ENCODE data around the gene LRP1B. TPM values are rescaled to one million over a fixed set of nuclear protein-coding genes. Genes with fewer than 3 reads are reported as not detected.

Gene LRP1B
- total and polyA plus RNA-seq, 8 donors, result 0.03 to 1.6 (median 0.84) TPM

DNA sequence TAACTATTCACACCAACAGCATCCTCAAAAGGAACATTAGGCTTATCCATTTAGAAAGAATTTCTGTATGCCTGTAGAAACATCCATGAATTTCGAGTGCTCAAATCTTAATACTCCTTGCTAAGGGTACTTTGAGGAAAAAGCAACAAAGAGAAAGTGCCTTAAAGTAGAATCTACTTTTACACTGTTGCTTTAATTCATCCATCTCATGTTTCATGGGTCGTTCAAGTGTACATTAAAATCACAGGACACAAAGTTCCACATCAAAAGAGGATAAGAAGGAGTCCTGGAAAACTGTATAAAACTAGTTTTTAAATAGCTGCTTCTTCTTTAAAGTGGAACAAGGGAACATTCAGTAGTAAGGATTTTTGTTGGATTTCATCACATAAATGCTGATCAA lies 54.5 kb downstream of the LRP1B start:
- H3K4me3 ChIP-seq, result no peak overlapping the region
- H3K36me3 ChIP-seq, result no peaks in the 10 kb centered on the region
- no peaks in the 10 kb centered on the region for H3K27me3 ChIP-seq
- no peaks in the 10 kb centered on the region for H3K9me3 ChIP-seq
- H3K4me1 ChIP-seq, result no peaks in the 10 kb centered on the region
- ATAC-seq (no peak), DNase-seq (no peak)
- H3K27ac ChIP-seq, result no peak overlapping the region
- TF ChIP-seq, protein P1, sequence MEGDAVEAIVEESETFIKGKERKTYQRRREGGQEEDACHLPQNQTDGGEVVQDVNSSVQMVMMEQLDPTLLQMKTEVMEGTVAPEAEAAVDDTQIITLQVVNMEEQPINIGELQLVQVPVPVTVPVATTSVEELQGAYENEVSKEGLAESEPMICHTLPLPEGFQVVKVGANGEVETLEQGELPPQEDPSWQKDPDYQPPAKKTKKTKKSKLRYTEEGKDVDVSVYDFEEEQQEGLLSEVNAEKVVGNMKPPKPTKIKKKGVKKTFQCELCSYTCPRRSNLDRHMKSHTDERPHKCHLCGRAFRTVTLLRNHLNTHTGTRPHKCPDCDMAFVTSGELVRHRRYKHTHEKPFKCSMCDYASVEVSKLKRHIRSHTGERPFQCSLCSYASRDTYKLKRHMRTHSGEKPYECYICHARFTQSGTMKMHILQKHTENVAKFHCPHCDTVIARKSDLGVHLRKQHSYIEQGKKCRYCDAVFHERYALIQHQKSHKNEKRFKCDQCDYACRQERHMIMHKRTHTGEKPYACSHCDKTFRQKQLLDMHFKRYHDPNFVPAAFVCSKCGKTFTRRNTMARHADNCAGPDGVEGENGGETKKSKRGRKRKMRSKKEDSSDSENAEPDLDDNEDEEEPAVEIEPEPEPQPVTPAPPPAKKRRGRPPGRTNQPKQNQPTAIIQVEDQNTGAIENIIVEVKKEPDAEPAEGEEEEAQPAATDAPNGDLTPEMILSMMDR (IDR thresholded peaks at IDR 0.05), result no peak
- intact Hi-C loops (cut with DNase I), result no loop called here

DNA sequence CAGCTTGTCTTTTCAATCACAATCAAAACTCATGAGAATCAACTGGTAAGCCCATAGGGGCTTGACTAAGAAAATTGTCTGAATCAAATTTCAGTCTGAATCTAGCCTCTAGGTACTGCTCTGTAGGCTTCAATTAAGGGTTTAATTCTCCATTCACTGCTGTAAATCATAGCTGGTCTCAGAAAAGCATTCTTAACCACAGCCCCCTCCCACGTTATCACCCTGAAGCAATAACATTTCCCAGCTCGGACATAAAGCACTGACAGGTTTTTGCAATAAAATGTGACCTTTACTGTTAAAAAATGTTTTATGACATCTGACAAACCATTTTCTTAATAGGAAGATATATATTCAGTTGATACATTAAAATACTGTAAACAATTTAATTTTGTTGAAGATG lies 55.0 kb downstream of the LRP1B start:
- intact Hi-C loops (cut with DNase I), result no loop called here
- no peaks in the 10 kb centered on the region for H3K9me3 ChIP-seq
- H3K36me3 ChIP-seq, result no peaks in the 10 kb centered on the region
- ATAC-seq (no peak), DNase-seq (no peak)
- no peak overlapping the region for H3K4me3 ChIP-seq
- H3K27ac ChIP-seq, result no peak overlapping the region
- no peaks in the 10 kb centered on the region for H3K27me3 ChIP-seq
- H3K4me1 ChIP-seq, result no peaks in the 10 kb centered on the region
- TF ChIP-seq, protein P1 (IDR thresholded peaks at IDR 0.05), result no peak

DNA sequence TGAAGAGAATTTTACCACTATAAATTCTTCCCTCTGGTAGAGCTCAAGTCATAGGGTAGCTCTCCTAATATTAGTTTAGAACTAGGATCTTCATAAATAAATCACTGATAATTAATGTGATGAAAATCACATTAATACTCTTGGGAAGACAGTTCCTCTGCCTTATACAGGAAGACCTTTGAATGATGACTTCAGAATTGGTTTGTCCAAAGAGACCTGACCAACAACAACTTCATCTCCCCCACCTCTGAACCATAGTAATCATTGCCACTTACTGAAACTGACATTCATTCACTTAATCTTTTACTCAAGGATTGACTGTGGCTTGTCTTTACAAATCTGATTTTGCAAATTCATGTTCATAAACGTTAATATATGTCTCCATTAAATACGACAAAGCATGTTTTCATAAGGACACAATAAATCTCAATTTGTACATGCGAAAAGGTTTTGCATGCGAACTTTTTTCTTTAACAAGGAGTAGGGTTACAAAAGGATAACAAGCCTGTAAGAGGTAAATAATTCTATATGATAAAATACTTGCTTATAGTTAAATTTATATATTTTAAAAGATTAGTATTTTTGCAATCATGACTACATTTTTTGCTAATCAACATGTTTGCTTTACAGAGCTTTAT lies 61.4 kb downstream of the LRP1B start:
- TF ChIP-seq, protein P1 (IDR thresholded peaks at IDR 0.05), result no peak
- DNase-seq (no peak), ATAC-seq (no peak)
- H3K36me3 ChIP-seq, result no peaks in the 10 kb centered on the region
- no peaks in the 10 kb centered on the region for H3K4me1 ChIP-seq
- intact Hi-C loops (cut with DNase I), result no loop called here
- H3K4me3 ChIP-seq, result no peak overlapping the region
- no peaks in the 10 kb centered on the region for H3K9me3 ChIP-seq
- H3K27ac ChIP-seq, result no peak overlapping the region
- H3K27me3 ChIP-seq, result no peaks in the 10 kb centered on the region

DNA sequence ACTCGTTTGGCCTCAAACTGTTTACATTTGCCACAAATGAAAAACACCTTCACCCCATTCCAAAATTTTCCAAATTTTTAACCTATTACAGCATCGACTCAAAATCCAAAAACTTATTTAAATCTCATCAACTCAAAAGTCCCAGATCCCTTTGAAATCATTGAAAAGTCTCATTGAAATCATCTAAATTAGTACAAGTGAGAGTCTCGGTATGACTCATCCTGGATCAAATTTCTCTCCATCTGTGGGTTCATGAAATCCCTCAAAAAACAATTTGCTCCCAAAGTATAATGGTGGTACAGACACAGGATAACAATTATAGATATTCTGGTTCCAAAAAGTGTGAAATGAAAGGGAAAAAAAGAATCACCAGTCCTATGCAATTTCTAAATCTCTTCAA lies 65.1 kb downstream of the LRP1B start:
- intact Hi-C loops (cut with DNase I), result no loop called here
- TF ChIP-seq, protein P1 (IDR thresholded peaks at IDR 0.05), result no peak

DNA sequence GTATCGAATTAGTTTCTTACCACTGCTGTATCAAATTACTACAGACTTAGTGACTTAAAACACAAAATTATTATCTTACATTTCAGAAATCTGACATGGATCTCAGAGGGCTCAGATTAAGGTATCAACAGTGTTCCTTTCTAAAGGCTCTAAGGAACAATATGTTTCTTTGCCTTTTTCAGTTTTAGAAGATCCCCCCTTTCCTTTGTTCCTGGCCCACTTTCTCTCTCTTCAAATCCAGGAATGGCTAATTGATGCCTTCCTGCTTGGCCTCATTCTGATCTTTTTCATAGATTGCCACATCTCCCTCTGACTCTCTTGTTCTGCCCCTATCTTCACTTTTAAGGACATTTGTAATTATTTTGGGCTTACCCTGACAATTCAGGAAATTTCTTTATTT lies 65.7 kb downstream of the LRP1B start:
- intact Hi-C loops (cut with DNase I), result no loop called here
- no peak overlapping the region for H3K4me3 ChIP-seq
- no peaks in the 10 kb centered on the region for H3K36me3 ChIP-seq
- no peaks in the 10 kb centered on the region for H3K9me3 ChIP-seq
- no peak for ATAC-seq
- no peaks in the 10 kb centered on the region for H3K27me3 ChIP-seq
- no peak overlapping the region for H3K27ac ChIP-seq
- TF ChIP-seq, protein P1 (IDR thresholded peaks at IDR 0.05), result no peak
- no peak for DNase-seq
- H3K4me1 ChIP-seq, result no peaks in the 10 kb centered on the region

More for the DNA sequence above, 65.1 kb downstream of the LRP1B start:
- no peak overlapping the region for H3K4me3 ChIP-seq
- ATAC-seq (no peak), DNase-seq (no peak)
- no peak overlapping the region for H3K27ac ChIP-seq
- H3K36me3 ChIP-seq, result no peaks in the 10 kb centered on the region
- no peaks in the 10 kb centered on the region for H3K9me3 ChIP-seq
- H3K4me1 ChIP-seq, result no peaks in the 10 kb centered on the region
- H3K27me3 ChIP-seq, result no peaks in the 10 kb centered on the region

Data from left lung (tissue), 10 donors.